Stimulated activated CD8-positive, alpha-beta memory T cell treated with anti-CD3 and anti-CD28 coated beads, Interleukin-12 subunit alpha, Interleukin-12 subunit beta, amount 100 ng/mL, for 1 hour (primary cell): ENCODE data around the gene PCSK7.
"Not testable (repeated sequence)": the region's sequence is repeated elsewhere in the genome, so short reads cannot be mapped to it uniquely, and the experiment has no call there.

Experiments
- DNase-seq: peaks from one replicate; pipeline ENCODE4 v3.0.0-alpha.2; 2020; ENCODE audit warnings: low read depth

The PCSK7 gene, protein sequence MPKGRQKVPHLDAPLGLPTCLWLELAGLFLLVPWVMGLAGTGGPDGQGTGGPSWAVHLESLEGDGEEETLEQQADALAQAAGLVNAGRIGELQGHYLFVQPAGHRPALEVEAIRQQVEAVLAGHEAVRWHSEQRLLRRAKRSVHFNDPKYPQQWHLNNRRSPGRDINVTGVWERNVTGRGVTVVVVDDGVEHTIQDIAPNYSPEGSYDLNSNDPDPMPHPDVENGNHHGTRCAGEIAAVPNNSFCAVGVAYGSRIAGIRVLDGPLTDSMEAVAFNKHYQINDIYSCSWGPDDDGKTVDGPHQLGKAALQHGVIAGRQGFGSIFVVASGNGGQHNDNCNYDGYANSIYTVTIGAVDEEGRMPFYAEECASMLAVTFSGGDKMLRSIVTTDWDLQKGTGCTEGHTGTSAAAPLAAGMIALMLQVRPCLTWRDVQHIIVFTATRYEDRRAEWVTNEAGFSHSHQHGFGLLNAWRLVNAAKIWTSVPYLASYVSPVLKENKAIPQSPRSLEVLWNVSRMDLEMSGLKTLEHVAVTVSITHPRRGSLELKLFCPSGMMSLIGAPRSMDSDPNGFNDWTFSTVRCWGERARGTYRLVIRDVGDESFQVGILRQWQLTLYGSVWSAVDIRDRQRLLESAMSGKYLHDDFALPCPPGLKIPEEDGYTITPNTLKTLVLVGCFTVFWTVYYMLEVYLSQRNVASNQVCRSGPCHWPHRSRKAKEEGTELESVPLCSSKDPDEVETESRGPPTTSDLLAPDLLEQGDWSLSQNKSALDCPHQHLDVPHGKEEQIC

DNA sequence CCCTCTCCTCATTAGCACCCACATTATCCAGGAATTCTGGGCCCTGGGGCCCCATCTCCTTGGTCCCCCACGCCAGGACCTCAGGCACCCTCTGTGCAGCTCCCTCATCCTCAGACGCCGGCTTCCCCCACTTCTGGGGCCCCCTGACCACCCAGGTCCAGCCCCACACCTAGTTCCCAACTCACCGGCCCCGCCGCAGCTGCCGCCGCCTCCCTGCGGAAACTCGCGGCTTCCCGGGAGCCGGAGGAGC, at the start of gene PCSK7:
Gene PCSK7, minus strand, starts transcription at position 232 of the 250 bp plus-strand sequence. CDS start 2,229 bp downstream, outside the sequence.
- DNase-seq = no peak

DNA sequence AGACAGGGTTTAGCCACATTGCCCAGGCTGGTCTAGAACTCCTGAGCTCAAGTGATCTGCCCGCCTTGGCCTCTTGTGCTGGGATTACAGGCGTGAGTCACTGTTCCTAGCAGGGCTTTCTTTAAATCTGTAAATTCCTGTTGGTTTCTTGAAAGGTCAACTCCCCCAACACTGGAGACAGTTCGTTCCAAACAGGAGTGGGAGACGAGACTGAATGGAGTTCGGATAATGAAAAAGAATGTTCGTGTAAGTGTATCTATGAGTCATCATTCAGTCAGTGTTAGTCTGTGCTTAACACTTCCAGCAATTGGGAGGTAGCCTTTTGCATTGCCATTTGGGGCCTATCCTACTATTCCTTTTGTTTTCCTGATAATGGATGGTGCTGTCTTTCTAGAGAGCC, 49.3 kb upstream of the PCSK7 start:
- DNase-seq = no peak

GRCh38 chr11:117279711-117280376, 48.0 kb upstream of the PCSK7 start:
- DNase-seq = no peak

DNA sequence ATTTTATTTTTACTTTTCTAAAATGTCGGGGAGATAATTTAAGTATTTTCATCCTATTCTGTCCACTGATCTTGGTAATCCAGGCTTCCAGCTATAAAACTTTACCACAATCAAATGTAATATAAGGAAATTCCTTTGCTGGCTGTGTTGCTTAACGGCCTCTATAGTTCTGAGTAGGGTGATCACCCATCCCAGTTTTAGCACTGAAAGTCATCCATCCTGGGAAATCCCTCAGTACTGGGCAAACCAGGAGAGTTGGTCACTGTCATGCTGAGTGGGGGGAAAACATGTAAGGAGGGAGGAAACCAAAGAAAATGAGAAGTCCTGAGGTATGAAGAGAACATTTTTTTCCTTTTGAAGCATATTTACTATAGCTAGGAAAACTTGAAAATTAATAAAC, 46.5 kb upstream of the PCSK7 start:
- no peak for DNase-seq

GRCh38 chr11:117273550-117274289, 41.8 kb upstream of the PCSK7 start:
- no peak for DNase-seq

- DNase-seq = not testable (repeated sequence)
These were observed 40.3 kb upstream of the PCSK7 start for GRCh38 chr11:117272175-117272574.

- no peak for DNase-seq
These were observed 39.3 kb upstream of the PCSK7 start for GRCh38 chr11:117271208-117271607.

GRCh38 chr11:117269856-117270255, 38.0 kb upstream of the PCSK7 start:
- no peak for DNase-seq

- DNase-seq = no peak
These were observed 33.9 kb upstream of the PCSK7 start for GRCh38 chr11:117265745-117266144.

GRCh38 chr11:117264624-117265323, 32.9 kb upstream of the PCSK7 start:
- not testable (repeated sequence) for DNase-seq

- no peak for DNase-seq
These were observed 27.5 kb upstream of the PCSK7 start for GRCh38 chr11:117259417-117259816.

- DNase-seq = no peak
These were observed 26.7 kb upstream of the PCSK7 start for GRCh38 chr11:117258576-117258975.

GRCh38 chr11:117256573-117256972, 24.7 kb upstream of the PCSK7 start:
- DNase-seq = no peak

DNA sequence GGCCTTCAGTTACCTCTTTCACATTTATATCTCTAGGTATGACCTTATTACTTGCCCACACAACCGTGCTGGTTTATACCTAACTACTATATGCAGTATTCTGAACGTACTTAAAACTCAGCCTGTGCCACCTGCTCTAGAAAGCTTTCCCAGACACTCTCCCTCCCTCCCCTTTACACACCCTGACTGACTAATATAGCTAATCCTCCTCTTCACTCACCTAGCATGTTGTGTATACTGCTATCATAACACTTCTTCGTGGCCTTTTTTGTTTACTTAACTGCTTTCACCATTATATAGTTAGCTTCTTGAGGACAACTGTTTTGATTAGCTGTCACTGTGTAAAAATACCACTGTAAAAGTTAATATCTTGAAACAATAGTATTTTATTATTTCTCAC, 24.1 kb upstream of the PCSK7 start:
- no peak for DNase-seq

DNA sequence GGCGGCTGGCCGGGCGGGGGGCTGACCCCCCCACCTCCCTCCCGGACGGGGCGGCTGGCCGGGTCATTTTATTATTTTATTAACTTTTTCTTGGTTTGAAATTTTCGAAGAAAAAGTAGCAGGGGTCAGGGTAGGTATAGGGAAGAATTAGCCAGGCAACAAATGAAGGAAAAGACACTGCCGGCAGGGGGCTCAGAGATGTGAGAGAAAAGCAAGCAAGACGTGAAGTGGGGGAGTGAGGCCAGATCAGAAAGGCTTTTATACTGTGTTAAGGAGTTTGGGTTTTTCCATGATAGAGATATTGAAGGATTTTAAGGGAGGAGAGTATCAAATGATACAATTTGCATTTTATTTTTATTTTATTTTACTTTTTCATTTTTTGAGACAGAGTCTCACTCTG, 19.6 kb upstream of the PCSK7 start:
- no peak for DNase-seq

- no peak for DNase-seq
These were observed 17.7 kb upstream of the PCSK7 start for GRCh38 chr11:117249571-117249970.

- DNase-seq = no peak
These were observed 16.5 kb upstream of the PCSK7 start for GRCh38 chr11:117248341-117248740.

GRCh38 chr11:117239295-117239694, 7.4 kb upstream of the PCSK7 start:
- no peak for DNase-seq

- no peak for DNase-seq
These were observed 6.3 kb upstream of the PCSK7 start for GRCh38 chr11:117238221-117238620.

DNA sequence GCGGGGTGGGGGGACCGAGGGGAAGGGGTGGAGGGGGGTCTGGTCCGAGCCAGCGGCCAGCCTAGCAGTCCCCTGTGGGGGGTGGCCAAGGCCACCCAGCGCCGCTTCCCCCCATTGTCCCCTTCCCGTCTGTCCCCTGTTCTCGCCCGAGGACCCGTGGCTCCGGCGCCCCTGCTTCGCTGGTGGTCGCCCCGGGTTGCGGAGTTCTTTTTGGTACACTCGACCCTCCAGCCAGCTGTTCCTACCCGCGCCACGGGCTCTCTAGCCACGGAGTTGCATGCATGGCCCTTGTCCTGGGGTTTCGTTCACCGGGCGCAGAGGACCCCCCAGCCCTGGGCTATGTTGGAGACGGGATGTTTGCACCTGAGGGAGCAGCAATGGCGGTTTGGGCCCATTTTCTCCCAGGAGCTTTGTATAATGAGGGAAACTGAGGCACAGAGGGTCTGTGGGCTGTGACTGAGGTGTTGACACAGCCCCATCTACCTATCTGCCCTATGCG, 1.1 kb upstream of the PCSK7 start:
- DNase-seq = no peak

DNA sequence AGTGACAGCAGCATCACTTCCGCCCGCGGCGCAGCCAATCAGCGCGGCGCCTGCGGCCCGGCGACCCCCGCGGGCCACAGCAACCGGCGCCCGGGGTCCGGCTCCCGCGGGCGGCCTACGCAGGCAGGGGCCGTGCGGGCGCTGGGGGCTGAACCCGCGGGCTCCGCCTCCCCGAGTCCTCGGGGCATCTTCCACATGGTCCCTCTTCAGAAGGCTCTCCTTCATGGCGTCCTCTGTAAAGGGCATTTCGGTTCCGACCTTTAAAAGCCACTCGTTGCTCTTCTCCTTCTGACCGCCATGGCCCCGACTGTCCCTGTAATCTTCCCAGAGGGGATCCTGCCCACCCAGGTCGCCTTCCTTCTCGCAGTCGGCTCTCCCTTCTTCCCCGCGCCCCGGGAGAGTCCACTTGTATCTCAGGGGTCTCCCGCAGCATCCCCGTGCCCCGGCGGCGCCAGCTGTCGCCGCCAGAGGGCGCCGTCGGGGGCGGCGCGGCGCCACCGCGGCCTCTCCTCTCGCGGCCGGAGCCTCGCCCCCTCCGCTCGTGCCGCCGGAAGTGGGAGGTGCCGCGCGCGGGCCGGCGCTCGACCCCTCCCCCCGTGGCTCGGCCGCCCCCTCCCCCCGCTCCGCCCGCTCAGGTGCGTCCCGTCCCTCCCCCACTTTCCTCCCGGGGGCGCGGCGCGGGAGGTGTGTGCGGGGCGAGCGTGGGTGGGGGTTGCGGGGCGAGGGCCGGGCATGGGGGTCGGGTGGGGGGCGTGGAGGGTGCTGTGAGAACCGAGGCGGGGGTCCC, 412 bp upstream of the PCSK7 start, which contains the start of gene RNF214:
Gene RNF214, plus strand, starts transcription at position 580 of the 787 bp plus-strand sequence. CDS start 1,602 bp downstream, outside the sequence.
- DNase-seq = peak; percentile 47
